GM19372 (cell line): ENCODE data around the gene OTUD3.
"Not testable (repeated sequence)": the region's sequence is repeated elsewhere in the genome, so short reads cannot be mapped to it uniquely, and the experiment has no call there.

ENCODE experiments used
- ATAC-seq: cut with Tn5 transposase; IDR thresholded peaks from one replicate; pipeline ENCODE4 v1.9.1; 2021; ENCODE audit warnings: mild to moderate bottlenecking, low read depth, moderate library complexity; ENCODE audit not compliant: unreplicated experiment

OTUD3 gene

DNA sequence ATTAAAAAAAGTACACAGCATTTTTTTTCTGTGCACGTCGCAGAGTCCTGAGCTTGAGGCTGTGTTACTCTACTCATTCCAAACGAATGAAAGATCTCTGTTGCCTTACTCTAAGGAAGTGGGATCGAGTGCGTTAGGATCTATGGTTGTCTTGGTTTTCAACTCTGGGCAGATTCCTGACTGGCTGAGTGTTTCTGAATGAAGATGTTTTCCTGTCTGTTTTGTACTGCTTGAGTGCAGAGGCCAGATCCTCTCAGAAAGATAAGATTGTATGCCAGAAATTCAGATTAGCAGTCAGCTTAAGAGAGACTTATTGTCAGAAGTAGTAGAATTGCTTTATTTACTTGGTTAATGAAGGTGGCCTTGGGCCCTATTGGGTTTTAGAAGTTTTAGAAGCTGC is 27.2 kb downstream of the OTUD3 start:
- no peak for ATAC-seq

DNA sequence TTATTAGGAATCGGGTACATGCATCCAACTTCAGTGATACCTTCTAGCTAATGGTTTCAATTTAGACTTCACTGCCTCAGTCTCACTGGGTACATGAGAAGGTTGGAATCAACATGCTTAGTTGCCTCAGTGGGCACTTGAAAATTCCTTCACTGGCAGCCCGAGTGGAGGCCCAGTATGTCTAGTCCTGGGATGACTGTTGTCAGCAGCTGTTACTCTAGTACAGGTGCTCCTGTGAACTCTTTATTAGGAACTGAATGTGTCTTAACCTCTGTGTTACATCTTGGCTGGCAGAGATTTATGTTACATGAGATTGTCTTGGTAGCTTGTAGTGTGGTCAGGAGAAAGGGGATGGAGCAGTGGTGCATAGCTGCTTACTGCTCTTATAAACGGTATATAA is 27.8 kb downstream of the OTUD3 start:
- no peak for ATAC-seq

DNA sequence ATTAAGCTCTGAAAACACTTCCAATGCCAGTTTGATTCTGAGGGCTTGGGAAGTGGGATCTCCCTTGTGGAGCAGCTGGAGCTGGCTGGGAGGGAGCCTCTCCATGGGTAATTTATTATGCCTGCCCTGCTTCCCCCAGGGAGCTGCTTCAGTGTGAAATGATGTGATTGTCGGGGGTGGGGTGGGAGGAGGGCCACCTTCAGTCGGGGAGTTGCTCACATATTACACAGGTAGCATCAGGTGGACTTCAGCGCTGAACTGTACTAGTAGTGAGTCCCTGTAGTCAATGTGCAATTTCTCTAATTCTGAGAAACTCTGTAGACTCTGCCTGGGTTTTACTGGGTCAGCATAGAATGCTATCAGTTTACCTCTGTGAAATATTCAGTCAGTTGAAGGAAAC is 28.5 kb downstream of the OTUD3 start:
- ATAC-seq = no peak

- ATAC-seq = no peak
These were observed 35.9 kb downstream of the OTUD3 start for GRCh38 chr1:19918057-19918456.

GRCh38 chr1:19920132-19920710 is 38.0 kb downstream of the OTUD3 start:
- ATAC-seq = no peak

GRCh38 chr1:19921310-19921709 is 39.1 kb downstream of the OTUD3 start:
- no peak for ATAC-seq

DNA sequence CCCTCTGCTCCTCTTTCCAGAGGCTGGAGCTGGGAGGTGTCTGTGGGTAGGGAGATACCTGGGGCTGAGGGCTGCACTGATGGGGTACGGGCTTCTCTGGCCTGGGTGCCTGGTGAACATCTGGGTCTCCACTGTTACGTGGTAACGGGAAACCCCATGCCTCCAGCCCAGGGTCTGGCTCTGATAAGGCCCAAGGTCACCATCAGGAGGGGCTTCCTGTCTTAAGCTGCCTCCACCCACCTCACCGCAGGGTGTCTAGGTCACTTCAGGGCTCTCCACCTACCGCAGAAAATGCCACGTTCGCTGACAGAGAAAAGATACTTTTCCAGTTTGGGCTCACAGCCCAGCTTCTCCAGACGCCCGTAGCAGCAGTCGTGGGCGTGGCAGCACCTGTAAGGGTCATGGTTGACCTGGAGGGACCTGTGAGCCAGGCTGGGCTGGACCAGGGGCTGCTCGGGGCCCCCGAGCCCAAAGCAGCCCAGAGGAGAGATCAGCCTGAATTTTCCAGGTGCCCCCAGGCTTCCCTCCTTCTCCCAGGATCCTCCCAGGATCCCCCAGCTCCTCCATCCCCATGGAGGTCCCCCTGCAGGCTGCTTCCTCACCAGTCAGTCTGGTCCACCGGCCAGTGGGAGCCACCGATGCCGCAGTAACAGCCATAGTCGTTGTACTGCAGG is 40.0 kb downstream of the OTUD3 start:
- ATAC-seq = no peak

DNA sequence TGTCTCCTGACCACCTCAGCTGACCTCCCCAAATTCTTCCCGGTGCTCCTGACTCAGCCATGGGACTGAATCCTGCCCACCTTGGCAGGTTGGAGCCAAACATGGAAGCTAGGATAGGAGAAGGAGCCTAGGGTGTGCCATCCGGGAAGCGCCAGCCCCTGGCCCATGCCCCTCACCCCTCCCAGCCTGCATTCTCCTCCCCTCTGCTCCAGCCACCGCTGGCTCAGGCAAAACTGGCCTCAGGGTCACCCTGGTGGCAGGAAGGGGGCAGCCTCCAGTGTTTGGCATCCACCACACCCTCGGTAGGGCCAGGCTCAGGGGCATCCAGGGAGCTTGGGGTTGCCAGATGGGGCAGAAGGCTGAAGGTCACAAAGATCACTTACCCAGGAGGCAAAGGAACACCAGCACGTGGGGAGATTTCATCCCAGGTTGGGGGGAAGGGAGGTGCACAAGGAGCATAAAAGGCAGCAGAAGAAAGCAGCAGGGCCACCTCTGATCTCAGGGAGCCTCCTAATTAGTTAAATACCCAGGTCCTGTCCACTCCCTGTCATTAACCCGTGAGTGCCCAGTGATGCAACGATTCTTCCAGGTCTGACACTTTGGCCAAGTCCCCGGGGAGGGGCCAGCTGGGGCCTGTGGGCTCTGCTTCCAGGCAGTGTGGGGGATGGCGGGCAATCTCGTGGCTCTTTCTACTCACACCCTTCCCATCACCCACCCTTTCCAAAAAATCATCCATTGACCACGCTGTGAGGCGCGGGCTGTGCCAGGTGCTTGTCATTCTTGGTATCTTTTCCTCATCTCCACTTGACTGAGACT is 41.1 kb downstream of the OTUD3 start, which contains the start of gene PLA2G2E:
PLA2G2E (minus strand) TSS at position 481 of the 816 bp plus-strand sequence; CDS start at position 423, 58 bp downstream.
- ATAC-seq = no peak

- ATAC-seq = no peak
These were observed 41.8 kb downstream of the OTUD3 start for GRCh38 chr1:19923953-19924346.

DNA sequence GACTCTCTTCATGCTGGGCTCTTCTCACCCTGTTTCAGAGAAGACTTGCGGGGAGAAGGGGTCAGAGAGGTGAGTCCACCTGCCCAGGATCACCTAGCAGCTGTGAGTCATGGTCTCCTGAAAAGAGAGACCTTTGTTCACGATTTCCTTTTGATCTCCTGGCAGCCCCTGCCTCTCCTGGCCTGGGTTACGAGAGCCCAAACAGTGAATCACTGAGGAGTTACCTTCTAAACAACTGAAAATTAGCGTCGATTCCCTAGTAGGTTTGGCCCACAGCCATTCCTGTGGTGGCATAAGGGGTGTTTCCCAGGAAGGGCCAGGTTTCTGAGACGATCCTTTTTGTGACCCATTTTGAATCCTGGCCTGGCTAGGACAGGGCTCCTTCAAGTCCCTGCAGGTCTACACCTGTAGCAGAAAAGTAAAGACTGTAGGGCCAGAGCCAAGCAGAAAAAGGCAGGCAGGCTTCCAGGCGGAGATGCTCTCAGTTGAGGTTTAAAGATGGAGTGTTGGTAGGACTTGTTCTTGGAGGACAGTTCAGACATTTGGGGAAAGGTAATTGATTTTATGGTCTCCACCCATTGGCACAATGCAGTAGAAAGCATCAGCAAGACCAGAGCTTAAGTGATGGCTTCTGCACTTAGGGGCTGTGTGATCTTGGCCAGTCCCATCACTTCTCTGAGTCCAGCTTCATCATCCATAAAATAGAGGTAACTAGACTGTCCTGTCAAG is 43.3 kb downstream of the OTUD3 start:
- no peak for ATAC-seq

- ATAC-seq = no peak
These were observed 44.3 kb downstream of the OTUD3 start for GRCh38 chr1:19926296-19927129.

GRCh38 chr1:19927130-19927421 is 44.9 kb downstream of the OTUD3 start:
- not testable (repeated sequence) for ATAC-seq

DNA sequence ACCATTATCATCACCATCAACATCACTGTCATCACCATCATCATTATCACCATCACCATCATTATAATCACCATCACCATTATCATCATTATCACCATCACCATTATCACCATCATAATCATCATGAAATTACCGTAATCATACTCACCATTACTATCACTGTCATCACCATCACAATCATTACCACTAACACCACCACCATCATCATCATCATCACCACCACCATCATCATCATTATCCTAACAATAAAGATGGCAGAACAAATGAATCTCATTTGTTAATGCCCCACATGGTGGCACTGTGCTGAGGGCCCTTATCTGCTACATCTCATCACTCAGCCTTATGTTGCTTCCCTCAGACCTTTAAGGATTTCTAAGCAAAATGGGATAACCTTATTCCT is 50.7 kb downstream of the OTUD3 start:
- no peak for ATAC-seq

DNA sequence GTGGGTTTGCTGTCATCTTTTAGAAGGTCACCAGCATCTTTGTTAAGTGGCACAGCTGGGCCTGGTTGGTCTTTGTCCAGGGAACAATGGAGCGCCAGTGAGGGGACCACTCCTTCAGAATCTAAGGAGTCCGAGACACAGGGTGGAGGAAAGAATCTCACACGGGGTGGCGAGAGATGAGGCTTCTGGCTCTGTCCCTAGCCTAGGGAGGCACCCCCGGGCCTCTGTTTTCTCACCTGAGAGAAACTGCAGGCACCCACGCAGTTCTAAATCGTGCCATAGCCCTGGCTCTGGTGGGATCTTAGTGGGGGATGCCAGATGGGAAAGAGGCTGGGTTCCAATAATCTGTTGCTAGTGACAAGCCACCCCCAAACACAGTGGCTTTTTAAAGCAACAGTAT is 52.1 kb downstream of the OTUD3 start:
- ATAC-seq = no peak

GRCh38 chr1:19936061-19936750 is 54.0 kb downstream of the OTUD3 start:
- no peak for ATAC-seq

DNA sequence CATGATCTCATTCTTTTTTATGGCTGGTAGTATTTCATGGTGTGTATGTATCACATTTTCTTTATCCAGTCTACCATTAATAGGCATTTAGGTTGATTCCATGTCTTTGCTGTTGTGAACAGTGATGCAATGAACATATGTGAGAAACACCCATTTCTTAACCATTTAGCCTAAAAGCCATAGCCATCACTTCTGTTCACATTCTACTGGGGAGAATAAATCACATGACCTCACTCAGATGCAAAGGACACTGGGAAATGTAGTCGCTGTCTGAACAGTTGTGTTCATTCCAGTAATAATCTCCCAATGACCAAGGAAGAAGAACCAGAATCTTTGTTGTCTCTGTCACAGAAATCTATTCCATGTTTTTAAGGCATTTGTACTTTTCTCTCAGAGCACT is 56.3 kb downstream of the OTUD3 start:
- no peak for ATAC-seq

GRCh38 chr1:19940486-19941205 is 58.5 kb downstream of the OTUD3 start:
- ATAC-seq = no peak

DNA sequence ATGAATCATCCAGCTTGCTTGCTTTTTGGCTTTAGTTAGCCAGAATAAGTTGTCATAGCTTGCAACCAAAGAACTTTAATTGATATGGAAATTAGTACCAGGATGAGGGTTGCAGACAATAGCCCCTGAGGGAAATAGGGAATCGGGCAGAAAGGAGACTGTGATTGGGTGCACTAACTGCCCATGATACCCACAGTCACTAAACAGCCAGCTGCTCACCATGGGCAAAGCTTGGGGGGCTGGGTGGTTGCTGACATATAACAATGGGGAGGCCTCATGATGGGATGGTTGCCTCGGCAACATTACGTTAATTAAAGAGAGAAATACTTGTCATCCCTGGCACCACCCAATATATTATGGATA is 59.0 kb downstream of the OTUD3 start:
- ATAC-seq = no peak

DNA sequence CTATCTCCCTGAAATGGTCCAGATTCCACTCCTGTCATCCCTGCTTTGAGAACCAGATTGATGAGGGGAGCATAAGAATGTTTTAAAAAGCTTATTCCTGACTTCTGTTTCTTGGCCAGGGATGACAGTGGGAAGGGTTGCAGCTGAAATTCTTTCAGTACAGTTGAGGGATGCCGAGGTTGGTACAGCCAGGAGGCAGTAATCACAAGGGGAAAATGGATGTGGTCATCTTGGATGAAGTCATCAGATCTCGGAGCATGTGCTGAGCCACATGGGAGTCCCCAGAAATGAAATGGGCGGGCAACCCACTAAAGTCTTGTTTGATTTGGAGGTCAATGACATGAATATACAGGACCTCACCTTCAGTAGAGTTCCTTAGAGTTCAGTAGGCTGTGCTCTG is 59.9 kb downstream of the OTUD3 start:
- no peak for ATAC-seq
